ENCODE measurements around the gene GPS1.

DNA sequence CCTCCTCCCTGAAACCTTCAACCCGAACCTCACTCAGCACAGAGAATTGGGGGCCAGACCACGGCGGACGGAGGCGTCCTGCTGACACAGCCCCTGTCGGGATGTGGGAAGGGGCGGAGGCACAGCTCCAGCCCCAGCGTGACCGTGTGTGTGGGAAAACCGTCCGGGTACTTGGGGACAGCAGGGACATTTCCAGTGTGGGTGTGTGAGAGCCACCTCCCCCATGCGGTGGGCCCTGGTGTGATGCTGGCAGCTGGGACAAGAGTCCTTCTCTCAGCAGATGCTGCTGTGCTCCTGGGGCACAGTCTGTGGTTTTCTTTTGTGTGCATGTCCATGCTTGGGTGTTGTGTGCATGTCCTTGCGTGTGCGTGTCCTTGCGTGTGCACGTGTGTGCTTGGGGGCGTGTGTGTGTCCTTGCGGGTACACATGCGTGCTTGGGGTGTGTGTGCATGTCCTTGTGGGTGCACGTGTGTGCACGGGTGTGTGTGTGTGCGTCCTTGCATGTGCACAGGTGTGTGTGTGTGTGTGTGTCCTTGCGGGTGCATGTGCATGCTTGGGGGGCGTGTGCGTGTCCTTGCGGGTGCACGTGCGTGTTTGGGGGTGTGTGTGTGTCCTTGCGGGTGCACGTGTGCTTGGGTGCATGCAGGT, 45.9 kb upstream of the GPS1 start:
- TF ChIP-seq EP300 (IDR thresholded peaks at IDR 0.05; ENCODE audit: borderline replicate concordance in 1 of 2, low read depth in 1 of 2, low read length in 1 of 2), result no peak
- no peak for TF ChIP-seq SMC3 (IDR thresholded peaks at IDR 0.05; ENCODE audit: low read depth, low read length)
- no peak for TF ChIP-seq CHD2 (IDR thresholded peaks at IDR 0.05; ENCODE audit: low read length, partially characterized antibody)
- TF ChIP-seq, protein P1, sequence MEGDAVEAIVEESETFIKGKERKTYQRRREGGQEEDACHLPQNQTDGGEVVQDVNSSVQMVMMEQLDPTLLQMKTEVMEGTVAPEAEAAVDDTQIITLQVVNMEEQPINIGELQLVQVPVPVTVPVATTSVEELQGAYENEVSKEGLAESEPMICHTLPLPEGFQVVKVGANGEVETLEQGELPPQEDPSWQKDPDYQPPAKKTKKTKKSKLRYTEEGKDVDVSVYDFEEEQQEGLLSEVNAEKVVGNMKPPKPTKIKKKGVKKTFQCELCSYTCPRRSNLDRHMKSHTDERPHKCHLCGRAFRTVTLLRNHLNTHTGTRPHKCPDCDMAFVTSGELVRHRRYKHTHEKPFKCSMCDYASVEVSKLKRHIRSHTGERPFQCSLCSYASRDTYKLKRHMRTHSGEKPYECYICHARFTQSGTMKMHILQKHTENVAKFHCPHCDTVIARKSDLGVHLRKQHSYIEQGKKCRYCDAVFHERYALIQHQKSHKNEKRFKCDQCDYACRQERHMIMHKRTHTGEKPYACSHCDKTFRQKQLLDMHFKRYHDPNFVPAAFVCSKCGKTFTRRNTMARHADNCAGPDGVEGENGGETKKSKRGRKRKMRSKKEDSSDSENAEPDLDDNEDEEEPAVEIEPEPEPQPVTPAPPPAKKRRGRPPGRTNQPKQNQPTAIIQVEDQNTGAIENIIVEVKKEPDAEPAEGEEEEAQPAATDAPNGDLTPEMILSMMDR (IDR thresholded peaks at IDR 0.05), result no peak
- TF ChIP-seq, protein P2, sequence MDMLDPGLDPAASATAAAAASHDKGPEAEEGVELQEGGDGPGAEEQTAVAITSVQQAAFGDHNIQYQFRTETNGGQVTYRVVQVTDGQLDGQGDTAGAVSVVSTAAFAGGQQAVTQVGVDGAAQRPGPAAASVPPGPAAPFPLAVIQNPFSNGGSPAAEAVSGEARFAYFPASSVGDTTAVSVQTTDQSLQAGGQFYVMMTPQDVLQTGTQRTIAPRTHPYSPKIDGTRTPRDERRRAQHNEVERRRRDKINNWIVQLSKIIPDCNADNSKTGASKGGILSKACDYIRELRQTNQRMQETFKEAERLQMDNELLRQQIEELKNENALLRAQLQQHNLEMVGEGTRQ (IDR thresholded peaks at IDR 0.05; ENCODE audit: borderline replicate concordance, low read depth, low read length), result no peak
- no peak for TF ChIP-seq RFX5 (IDR thresholded peaks at IDR 0.05; ENCODE audit: low read length)
- TF ChIP-seq, protein P3, sequence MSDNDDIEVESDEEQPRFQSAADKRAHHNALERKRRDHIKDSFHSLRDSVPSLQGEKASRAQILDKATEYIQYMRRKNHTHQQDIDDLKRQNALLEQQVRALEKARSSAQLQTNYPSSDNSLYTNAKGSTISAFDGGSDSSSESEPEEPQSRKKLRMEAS (IDR thresholded peaks at IDR 0.05; ENCODE audit: low read depth), result no peak
- TF ChIP-seq RAD21 (IDR thresholded peaks at IDR 0.05; ENCODE audit: low read length), result no peak
- no peak for TF ChIP-seq POLR2AphosphoS5 (IDR thresholded peaks at IDR 0.05; ENCODE audit: low read depth, low read length)
- TF ChIP-seq TEAD4 (IDR thresholded peaks at IDR 0.05; ENCODE audit: borderline replicate concordance, insufficient read depth), result no peak

All from SK-N-SH (cell line).